Sigmoid colon (tissue), 7 donors: ENCODE data around the gene SOX6. TPM values are rescaled to one million over a fixed set of nuclear protein-coding genes. Genes with fewer than 3 reads are reported as not detected.

Experiments used
- DNase-seq: peaks from one replicate; pipeline ENCODE4 v3.0.0-alpha.2; 2019
- H3K27ac ChIP-seq, 4 donors: fragments of 200-600 bp; sonication (generic); one replicate each; pipeline ENCODE4 v1.5.1; 2016 to 2019; ENCODE audit warnings: mild to moderate bottlenecking in 1 of 4
- H3K27me3 ChIP-seq, 3 donors: fragments of 200-600 bp; sonication (generic); one replicate each; pipeline ENCODE4 v1.5.1; 2019; ENCODE audit warnings: mild to moderate bottlenecking in 1 of 3
- H3K36me3 ChIP-seq, 4 donors: fragments of 200-600 bp; sonication (generic); one replicate each; pipeline ENCODE4 v1.5.1; 2016 to 2019
- H3K4me1 ChIP-seq, 4 donors: fragments of 200-600 bp; sonication (generic); one replicate each; pipeline ENCODE4 v1.5.1; 2017 to 2019
- H3K4me3 ChIP-seq, 4 donors: fragments of 200-600 bp; sonication (generic); one replicate each; pipeline ENCODE4 v1.5.1; 2017 to 2019; ENCODE audit warnings: mild to moderate bottlenecking in 2 of 4, moderate library complexity in 1 of 4
- H3K9me3 ChIP-seq, 4 donors: fragments of 200-600 bp in 3 of 4; sonication (generic) in 3 of 4; one replicate each; pipeline versions ENCODE4 v1.5.1 to v1.6.1; 2013 to 2019
- EP300 ChIP-seq, 4 donors: sonication (generic); formaldehyde crosslinking; IDR thresholded peaks; one replicate each; pipeline ENCODE4 v1.6.1; 2017; ENCODE audit warnings: antibody characterized with exemption in 4 of 4
- POLR2A ChIP-seq, 2 donors: fragments of 450-650 bp; IDR thresholded peaks; one replicate each; pipeline ENCODE4 v1.6.1; 2016; ENCODE audit warnings: antibody characterized with exemption in 2 of 2, mild to moderate bottlenecking in 2 of 2, moderate library complexity in 2 of 2
- POLR2AphosphoS5 ChIP-seq, 4 donors: sonication (generic); formaldehyde crosslinking; IDR thresholded peaks; one replicate each; pipeline ENCODE4 v1.6.1; 2017; ENCODE audit warnings: antibody characterized with exemption in 4 of 4
- WGBS, 2 donors: extraction: QIAGEN DNeasy Blood & Tissue Kit; methylation state at CpG; one replicate each; pipeline ENCODE4 v1.1.7; 2013; 5-methylcytosine and 5-hydroxymethylcytosine counted together
- intact Hi-C: fragments of 100-400 bp; cut with DNase I; formaldehyde crosslinking; loops from one replicate; pipeline ENCODE4 v1.15.1; 2023
- polyA plus RNA-seq, 3 donors: library from polyadenylated mRNA; stranded (reverse); fragments of 200-250 nt; gene quantifications; one replicate each; pipeline ENCODE4 v1.2.3, GENCODE V29; 2013
- total RNA-seq, 4 donors: library from RNA; depleted of rRNA; stranded (reverse); fragments of >200 nt; gene quantifications; one replicate each; pipeline ENCODE4 v1.1.0, GENCODE V29; 2016
- TF ChIP-seq, protein P1 (sequence below), 4 experiments: fragments of 450-650 bp in 3 of 4; fragments of 200-600 bp in 1 of 4; IDR thresholded peaks; one replicate each; pipeline ENCODE4 v1.5.1; 2016 to 2019; ENCODE audit warnings: antibody characterized with exemption in 4 of 4, mild to moderate bottlenecking in 3 of 4, moderate library complexity in 2 of 4
- donor health status: healthy with polysubstance abuse.
- donor health status: Bipolar disorder and iron deficiency.
- donor health status: healthy.

Gene SOX6
- total and polyA plus RNA-seq, 7 donors, result 0.46 to 6.1 (median 1.7) TPM

DNA sequence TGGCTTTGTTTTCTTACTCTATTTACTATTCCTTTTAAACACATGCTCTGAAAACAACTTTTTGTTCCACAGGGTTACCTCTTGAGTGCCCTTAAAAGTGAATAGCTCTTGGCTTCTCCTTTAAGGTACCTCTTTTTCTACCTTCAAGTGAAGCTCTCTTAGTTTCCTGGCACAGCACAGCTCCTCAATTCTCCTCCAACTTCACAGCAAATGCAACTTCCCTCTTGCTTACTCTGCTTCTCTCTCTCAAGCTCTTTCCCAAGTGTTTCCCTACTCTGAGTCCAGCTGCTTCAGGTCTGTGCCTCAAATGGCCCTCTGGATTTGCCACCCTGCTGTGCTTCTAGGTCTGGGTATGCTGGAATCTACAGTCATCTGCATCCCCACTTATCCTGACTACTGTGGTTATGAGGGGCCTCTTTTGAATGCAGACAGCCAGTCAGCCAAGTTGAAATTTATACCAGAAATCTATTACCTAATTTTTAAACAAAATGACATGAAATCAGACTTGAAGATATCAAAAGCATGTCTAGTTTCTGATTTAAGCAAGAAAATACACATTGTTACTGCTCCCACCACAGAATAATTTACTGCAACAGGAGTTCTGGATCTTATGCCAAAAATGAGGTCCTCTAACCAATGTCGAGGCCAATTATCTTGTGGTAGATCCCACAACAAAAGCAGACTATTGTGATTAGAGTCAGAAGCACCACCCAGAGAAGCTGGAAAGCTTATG is 371.1 kb downstream of the SOX6 start:
- intact Hi-C loops, result no loop called here
- Histone ChIP-seq H3K27ac (no peak overlapping the region), H3K27me3 (no peaks in the 10 kb centered on the region), H3K4me1 (peaks cover 0 to 5% (median 0%) of the 10 kb centered on the region in 4 donors), H3K36me3 (no peaks in the 10 kb centered on the region), H3K9me3 (no peaks in the 10 kb centered on the region), H3K4me3 (no peak overlapping the region)
- TF ChIP-seq POLR2AphosphoS5 (IDR thresholded peaks at IDR 0.05) (no peak), POLR2A (IDR thresholded peaks at IDR 0.05) (no peak), EP300 (IDR thresholded peaks at IDR 0.05) (no peak)
- TF ChIP-seq, protein P1, sequence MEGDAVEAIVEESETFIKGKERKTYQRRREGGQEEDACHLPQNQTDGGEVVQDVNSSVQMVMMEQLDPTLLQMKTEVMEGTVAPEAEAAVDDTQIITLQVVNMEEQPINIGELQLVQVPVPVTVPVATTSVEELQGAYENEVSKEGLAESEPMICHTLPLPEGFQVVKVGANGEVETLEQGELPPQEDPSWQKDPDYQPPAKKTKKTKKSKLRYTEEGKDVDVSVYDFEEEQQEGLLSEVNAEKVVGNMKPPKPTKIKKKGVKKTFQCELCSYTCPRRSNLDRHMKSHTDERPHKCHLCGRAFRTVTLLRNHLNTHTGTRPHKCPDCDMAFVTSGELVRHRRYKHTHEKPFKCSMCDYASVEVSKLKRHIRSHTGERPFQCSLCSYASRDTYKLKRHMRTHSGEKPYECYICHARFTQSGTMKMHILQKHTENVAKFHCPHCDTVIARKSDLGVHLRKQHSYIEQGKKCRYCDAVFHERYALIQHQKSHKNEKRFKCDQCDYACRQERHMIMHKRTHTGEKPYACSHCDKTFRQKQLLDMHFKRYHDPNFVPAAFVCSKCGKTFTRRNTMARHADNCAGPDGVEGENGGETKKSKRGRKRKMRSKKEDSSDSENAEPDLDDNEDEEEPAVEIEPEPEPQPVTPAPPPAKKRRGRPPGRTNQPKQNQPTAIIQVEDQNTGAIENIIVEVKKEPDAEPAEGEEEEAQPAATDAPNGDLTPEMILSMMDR (IDR thresholded peaks at IDR 0.05), result no peak
- DNase-seq, result no peak
- 76 to 80% methylated on average over 1 of the region's 1 CpG for WGBS, 2 donors

DNA sequence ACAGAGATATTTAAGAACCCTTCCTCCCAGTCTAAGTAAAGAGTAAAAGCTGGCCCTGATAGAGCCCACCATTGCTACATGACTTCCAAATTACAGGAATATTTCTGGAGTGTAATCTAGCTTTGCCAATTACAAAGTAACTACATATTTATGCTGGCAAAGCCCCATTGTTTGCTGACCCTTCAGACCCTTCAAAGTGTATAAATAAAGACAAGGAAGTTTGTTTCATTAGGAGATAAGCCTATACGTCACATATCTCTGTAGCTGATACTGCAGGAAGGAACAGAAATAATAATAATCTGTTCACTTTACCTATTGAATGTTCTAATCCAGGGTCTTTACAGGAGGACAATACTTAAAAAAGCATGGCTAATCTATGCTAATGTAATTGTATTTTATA is 375.1 kb downstream of the SOX6 start:
- DNase-seq, result no peak
- H3K4me1 ChIP-seq, result no peaks in the 10 kb centered on the region
- 52 to 79% methylated on average over 1 of the region's 1 CpG for WGBS, 2 donors
- H3K27ac ChIP-seq, result no peak overlapping the region
- no peaks in the 10 kb centered on the region for H3K36me3 ChIP-seq
- TF ChIP-seq, protein P1 (IDR thresholded peaks at IDR 0.05), result no peak
- TF ChIP-seq EP300 (IDR thresholded peaks at IDR 0.05), result no peak
- intact Hi-C loops, result no loop called here
- H3K4me3 ChIP-seq, result no peak overlapping the region
- H3K27me3 ChIP-seq, result no peaks in the 10 kb centered on the region
- H3K9me3 ChIP-seq, result no peaks in the 10 kb centered on the region

- intact Hi-C loops, result no loop called here
- 92 to 95% methylated on average over 4 of the region's 4 CpGs for WGBS, 2 donors
- H3K27ac ChIP-seq, result no peak overlapping the region
- H3K9me3 ChIP-seq, result no peaks in the 10 kb centered on the region
- H3K4me1 ChIP-seq, result no peaks in the 10 kb centered on the region
- no peaks in the 10 kb centered on the region for H3K36me3 ChIP-seq
- no peak for DNase-seq
- no peak overlapping the region for H3K4me3 ChIP-seq
- TF ChIP-seq POLR2AphosphoS5 (IDR thresholded peaks at IDR 0.05) (no peak), POLR2A (IDR thresholded peaks at IDR 0.05) (no peak), EP300 (IDR thresholded peaks at IDR 0.05) (no peak)
- TF ChIP-seq, protein P1 (IDR thresholded peaks at IDR 0.05), result no peak
- H3K27me3 ChIP-seq, result no peaks in the 10 kb centered on the region
Observed at GRCh38 chr11:15977116-15977515, 379.2 kb downstream of the SOX6 start.

DNA sequence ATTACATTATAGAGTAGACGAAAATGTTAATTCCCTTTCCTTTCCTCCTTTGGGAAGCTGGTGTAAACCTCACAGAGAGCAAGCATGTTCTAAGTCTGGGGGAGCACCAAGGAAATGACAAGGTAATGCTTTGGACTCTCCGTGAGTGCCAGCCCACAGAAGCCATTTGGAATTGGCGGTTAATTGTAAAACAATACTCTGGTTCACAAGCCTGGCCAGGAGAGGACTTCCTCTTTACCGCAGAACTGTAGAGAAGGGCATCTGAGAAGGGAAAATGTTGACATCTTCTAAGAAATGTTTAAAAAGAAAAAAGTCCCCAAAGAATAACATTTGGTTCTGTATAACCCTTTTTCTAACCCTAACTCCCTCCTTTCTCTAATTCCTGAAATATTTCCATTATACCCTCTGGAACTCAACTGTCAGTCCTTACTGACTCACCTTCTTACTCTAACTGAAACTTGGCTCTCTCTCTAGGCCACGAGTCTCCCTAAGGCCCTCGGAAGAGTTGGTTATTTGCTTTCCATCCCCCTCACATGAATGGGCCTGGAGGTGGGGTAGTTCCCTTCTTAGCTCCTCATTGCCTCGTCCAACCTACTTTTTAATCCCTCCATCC is 379.8 kb downstream of the SOX6 start:
- no peaks in the 10 kb centered on the region for H3K36me3 ChIP-seq
- WGBS, 2 donors, result 75 to 80% methylated on average over 7 of the region's 7 CpGs
- intact Hi-C loops, result no loop called here
- H3K9me3 ChIP-seq, result no peaks in the 10 kb centered on the region
- no peaks in the 10 kb centered on the region for H3K27me3 ChIP-seq
- TF ChIP-seq, protein P1 (IDR thresholded peaks at IDR 0.05), result no peak
- TF ChIP-seq EP300 (IDR thresholded peaks at IDR 0.05), result no peak
- no peak for TF ChIP-seq POLR2A (IDR thresholded peaks at IDR 0.05)
- no peak overlapping the region for H3K27ac ChIP-seq
- DNase-seq, result no peak
- H3K4me1 ChIP-seq, result no peaks in the 10 kb centered on the region
- H3K4me3 ChIP-seq, result no peak overlapping the region
